H1 (cell line): ENCODE data around the gene PLPP4. TPM values are rescaled to one million over a fixed set of nuclear protein-coding genes. Genes with fewer than 3 reads are reported as not detected.

ENCODE experiments used
- KDM5A ChIP-seq: fragments of 200-600 bp; IDR thresholded peaks from 2 replicates; pipeline ENCODE4 v1.7.1; 2012; ENCODE audit warnings: mild to moderate bottlenecking, low read length, inconsistent platforms, mixed read lengths
- SP1 ChIP-seq: IDR thresholded peaks from 2 replicates; pipeline ENCODE4 v1.6.1; 2011; ENCODE audit warnings: low read depth, low read length
- polyA plus RNA-seq, 7 experiments: library from polyadenylated mRNA; depleted of rRNA in 3 of 7; stranded (reverse) in 5 of 7; unstranded in 2 of 7; fragments of >200 nt in 5 of 7; fragments of 200-250 nt in 2 of 7; gene quantifications; 1 replicate in 5 of 7; 2 replicates in 1 of 7; 4 replicates in 1 of 7; pipeline versions ENCODE4 v1.2.1 to v1.2.3, GENCODE V29; 2011 to 2013; ENCODE audit warnings: missing spikeins in 2 of 7, mixed read lengths in 2 of 7
- total RNA-seq: library from RNA; stranded (reverse); fragmentation: NEBNext Ultra II Directional; extraction: Animal tissue kit (Norgen Biotek cat#: 25700); gene quantifications from 2 replicates; pipeline ENCODE4 v1.2.1, GENCODE V29; 2021

PLPP4 gene
- total and polyA plus RNA-seq, 2 of the 8 experiments (the other 6 are each of a cell fraction or from before 2014, with no cell fraction given): 0.30 TPM; not detected in 1

DNA sequence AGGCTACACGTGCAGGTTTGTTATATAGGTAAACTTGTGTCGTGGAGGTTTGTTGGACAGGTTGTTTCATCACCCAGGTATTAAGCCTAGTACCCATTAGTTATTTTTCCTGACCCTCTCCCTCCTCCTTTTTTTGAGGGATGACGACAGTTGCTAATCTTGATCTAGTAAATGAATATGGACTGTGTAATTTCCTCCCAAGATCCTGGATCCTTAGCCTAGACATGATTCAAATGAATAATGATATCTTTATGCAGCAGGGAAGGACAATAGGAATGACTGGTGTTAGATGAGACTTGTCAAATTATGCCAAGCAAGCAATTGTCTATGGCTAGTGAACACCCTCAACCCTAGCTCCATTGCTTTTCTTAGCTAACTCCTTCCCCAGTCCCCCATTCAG, 156.2 kb downstream of the PLPP4 start (continued):
- TF ChIP-seq SP1 (no peak), KDM5A (no peak)
